ENCODE measurements around the gene CEP95.
"Not testable (repeated sequence)": the region's sequence is repeated elsewhere in the genome, so short reads cannot be mapped to it uniquely, and the experiment has no call there.

Gene CEP95

DNA sequence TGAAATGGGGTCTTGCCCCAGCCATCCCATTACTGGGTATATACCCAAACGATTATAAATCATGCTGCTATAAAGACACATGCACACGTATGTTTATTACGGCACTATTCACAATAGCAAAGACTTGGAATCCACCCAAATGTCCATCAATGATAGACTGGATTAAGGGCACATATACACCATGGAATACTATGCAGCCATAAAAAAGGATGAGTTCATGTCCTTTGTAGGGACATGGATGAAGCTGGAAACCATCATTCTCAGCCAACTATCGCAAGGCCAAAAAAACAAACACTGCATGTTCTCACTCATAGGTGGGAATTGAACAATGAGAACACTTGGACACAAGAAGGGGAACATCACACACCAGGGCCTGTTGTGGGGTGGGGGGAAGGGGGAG, 70.2 kb downstream of the CEP95 start:
- not testable (repeated sequence) for DNase-seq

DNA sequence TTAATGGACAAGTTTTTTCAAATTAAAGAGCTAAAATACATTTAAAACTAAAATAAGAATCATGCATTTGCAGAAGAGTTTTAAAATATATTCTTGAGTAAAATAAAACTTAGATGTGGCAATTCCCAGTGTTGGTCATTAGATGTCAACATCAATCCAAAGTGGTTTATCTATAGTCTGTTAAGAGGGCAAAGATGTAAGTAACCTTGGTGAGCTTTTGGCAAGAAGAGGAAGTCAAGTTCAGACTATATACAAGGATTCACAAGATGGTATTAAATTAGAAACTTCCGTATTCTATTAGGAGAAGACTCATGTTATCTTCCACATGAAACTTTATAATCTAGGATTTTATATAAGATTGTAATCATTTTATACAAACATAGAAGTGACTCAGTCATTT, 73.1 kb downstream of the CEP95 start:
- DNase-seq: no peak

DNA sequence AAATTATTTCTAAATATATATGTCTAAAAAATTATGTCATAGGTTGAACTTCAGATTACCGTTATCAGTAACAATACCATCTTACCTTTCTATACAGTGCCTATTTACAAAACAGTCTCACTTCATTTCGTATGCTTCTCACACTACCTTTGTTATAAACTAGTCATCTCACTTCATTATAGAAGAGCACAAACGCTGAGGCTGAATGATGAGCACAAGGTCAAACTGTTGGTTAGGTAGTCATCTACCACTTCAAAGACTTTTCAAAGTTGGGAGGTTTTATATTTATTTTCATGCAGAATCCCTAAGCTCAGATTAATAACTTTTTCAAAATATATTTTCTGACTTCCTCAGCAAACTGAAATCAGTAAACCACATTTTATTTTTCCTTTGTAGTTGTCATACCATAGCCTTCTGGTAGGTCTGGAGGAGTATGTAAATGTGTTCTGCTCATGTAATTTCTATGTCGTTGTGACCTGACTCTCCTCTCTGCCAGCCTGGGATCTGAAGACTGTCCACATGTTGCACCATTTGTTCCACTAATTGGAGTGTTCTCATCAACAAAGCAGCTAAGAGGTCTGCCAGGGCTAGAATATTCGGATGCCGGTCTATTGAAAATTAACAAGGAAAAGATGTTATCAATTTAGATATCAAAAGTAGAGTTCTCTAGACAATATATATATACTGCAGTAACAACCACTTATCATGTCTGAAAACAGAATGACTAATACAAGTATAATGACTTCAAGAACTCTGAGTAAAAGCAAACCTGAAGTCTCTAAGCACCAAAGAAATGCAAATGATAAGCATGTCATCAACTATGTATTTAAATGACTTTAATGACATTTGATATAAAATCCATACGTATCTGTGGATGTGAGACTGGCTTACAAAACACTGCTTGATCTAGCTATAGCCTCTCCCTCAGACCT, 73.9 kb downstream of the CEP95 start:
- DNase-seq: no peak

GRCh38 chr17:64583038-64583437, 76.3 kb downstream of the CEP95 start:
- DNase-seq: no peak

DNA sequence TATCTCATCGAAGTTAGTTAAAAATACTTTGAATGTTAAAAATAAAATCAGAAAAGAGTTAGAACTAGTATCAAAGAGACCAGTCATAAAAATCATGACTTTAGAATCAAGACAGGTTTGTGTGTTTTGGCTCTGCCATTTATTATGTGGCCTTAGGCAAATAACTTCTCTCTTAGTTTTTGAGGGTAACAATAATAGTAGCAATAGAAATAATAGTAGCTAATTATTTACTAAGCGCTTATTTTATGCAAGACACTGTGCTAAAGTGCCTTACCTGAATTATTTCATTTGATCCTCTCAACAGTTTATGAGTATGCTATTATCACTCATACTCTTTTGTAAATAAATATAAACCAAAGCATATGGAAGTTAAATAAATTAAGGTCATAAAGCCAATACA, 78.4 kb downstream of the CEP95 start:
- DNase-seq: no peak
